ENCODE data around the gene EXOSC2. TPM values are rescaled to one million over a fixed set of nuclear protein-coding genes. Genes with fewer than 3 reads are reported as not detected.

The EXOSC2 gene
- total RNA-seq, 3 donors from 2014 or later (not counting 1 experiment from before 2014, with no cell fraction given) = 40.7 to 49.0 (median 47.1) TPM

DNA sequence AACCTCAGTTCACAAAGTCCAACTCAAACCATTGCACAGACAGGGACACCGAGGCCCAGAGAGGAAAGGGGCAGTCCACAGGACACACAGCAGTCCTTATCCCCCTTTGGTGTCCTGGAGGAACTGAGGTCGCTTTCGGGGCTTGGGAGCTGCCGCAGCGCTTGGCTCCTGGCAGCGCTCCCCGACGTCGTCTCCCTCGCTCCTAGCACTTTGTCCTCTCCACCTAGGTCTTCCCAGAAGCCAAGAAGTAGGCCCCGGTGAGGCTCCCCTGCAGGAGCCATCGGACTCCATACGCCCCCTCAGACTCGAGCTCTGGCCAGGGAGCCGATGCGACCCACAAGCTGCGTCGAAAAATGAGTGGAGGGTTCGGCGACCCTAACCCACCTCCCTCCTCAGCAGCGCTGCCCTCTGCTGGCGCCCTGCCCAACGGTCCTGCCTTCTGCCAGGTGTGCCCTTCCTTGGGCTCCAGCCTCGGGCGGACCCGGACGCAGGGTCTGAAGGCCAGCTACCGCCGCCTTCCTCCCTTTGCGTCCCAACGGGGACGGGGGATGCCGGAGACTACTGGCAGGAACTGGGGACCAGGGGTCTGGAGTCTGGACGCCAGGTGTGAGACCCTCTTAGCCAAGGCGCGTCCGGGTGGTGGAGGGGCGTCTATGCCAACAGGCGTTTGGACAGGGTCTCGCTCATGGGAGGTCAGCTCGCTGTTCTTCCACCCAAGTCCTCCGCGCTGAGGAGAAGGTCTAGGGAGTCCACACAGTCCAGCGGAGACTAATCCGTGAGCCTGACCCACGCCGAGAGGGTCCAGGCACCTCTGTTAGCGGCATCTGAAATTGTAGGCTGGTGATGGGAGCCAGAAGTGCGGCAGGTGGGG lies 31.2 kb upstream of the EXOSC2 start:
- Histone ChIP-seq H3K4me3 (ENCODE audit: low read length) (no peak overlapping the region), H3K36me3 (ENCODE audit: control insufficient read depth, insufficient read depth, low read length) (no peaks in the 10 kb centered on the region), H3K27me3 (ENCODE audit: control insufficient read depth, insufficient read depth, low read length) (peaks cover 49% of the 10 kb centered on the region), H3K9me3 (ENCODE audit: control insufficient read depth, insufficient read depth, low read length) (no peaks in the 10 kb centered on the region), H3K4me1 (ENCODE audit: control insufficient read depth, insufficient read depth, low read length) (peaks cover 13% of the 10 kb centered on the region), H3K27ac (ENCODE audit: low read length) (no peak overlapping the region)
- Mint-ChIP-seq H3K9me3 (no peaks in the 10 kb centered on the region), H3K27ac (no peak overlapping the region), H3K27me3 (ENCODE audit: low read depth in 2 of 2) (peaks cover 30 to 51% of the 10 kb centered on the region in 2 donors), H3K36me3 (no peaks in the 10 kb centered on the region), H3K4me1 (peaks cover 6 to 17% of the 10 kb centered on the region in 2 donors), H3K4me3 (peak overlapping the region; percentile 45)
- DNase-seq (no peak), ATAC-seq (no peak)
- TF ChIP-seq, protein P1, sequence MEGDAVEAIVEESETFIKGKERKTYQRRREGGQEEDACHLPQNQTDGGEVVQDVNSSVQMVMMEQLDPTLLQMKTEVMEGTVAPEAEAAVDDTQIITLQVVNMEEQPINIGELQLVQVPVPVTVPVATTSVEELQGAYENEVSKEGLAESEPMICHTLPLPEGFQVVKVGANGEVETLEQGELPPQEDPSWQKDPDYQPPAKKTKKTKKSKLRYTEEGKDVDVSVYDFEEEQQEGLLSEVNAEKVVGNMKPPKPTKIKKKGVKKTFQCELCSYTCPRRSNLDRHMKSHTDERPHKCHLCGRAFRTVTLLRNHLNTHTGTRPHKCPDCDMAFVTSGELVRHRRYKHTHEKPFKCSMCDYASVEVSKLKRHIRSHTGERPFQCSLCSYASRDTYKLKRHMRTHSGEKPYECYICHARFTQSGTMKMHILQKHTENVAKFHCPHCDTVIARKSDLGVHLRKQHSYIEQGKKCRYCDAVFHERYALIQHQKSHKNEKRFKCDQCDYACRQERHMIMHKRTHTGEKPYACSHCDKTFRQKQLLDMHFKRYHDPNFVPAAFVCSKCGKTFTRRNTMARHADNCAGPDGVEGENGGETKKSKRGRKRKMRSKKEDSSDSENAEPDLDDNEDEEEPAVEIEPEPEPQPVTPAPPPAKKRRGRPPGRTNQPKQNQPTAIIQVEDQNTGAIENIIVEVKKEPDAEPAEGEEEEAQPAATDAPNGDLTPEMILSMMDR (IDR thresholded peaks at IDR 0.05) = no peak
- 10% methylated on average over 49 of the region's 49 CpGs for WGBS (ENCODE audit: insufficient coverage)
- intact Hi-C loops (cut with micrococcal nuclease) = no loop called here

DNA sequence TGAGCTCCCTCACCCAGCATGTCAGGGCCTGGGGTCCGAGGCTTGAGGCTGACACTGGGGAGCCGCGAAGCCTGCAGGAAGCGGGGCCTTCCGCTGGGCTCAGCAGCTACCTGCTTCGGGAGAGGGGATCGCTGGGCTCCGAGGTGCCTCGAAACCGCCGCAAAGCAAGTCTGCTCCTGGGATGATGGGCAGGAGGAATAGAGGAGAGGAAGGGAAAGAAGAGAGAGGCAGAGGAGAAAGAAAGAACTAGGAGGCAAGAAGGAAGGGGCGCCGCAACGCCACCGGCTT lies 30.7 kb upstream of the EXOSC2 start:
- Histone ChIP-seq H3K4me1 (ENCODE audit: control insufficient read depth, insufficient read depth, low read length) (peaks cover 13% of the 10 kb centered on the region), H3K36me3 (ENCODE audit: control insufficient read depth, insufficient read depth, low read length) (no peaks in the 10 kb centered on the region), H3K4me3 (ENCODE audit: low read length) (no peak overlapping the region), H3K27ac (ENCODE audit: low read length) (no peak overlapping the region), H3K9me3 (ENCODE audit: control insufficient read depth, insufficient read depth, low read length) (no peaks in the 10 kb centered on the region), H3K27me3 (ENCODE audit: control insufficient read depth, insufficient read depth, low read length) (peaks cover 52% of the 10 kb centered on the region)
- TF ChIP-seq, protein P1 (IDR thresholded peaks at IDR 0.05) = no peak
- Mint-ChIP-seq H3K36me3 (no peaks in the 10 kb centered on the region), H3K4me3 (peak overlapping the region; percentile 45), H3K27ac (no peak overlapping the region), H3K9me3 (no peaks in the 10 kb centered on the region), H3K27me3 (ENCODE audit: low read depth in 2 of 2) (peaks cover 30 to 50% of the 10 kb centered on the region in 2 donors), H3K4me1 (peaks cover 6 to 17% of the 10 kb centered on the region in 2 donors)
- DNase-seq (no peak), ATAC-seq (no peak)
- WGBS (ENCODE audit: insufficient coverage) = 4% methylated on average over 15 of the region's 15 CpGs
- intact Hi-C loops (cut with micrococcal nuclease) = no loop called here

DNA sequence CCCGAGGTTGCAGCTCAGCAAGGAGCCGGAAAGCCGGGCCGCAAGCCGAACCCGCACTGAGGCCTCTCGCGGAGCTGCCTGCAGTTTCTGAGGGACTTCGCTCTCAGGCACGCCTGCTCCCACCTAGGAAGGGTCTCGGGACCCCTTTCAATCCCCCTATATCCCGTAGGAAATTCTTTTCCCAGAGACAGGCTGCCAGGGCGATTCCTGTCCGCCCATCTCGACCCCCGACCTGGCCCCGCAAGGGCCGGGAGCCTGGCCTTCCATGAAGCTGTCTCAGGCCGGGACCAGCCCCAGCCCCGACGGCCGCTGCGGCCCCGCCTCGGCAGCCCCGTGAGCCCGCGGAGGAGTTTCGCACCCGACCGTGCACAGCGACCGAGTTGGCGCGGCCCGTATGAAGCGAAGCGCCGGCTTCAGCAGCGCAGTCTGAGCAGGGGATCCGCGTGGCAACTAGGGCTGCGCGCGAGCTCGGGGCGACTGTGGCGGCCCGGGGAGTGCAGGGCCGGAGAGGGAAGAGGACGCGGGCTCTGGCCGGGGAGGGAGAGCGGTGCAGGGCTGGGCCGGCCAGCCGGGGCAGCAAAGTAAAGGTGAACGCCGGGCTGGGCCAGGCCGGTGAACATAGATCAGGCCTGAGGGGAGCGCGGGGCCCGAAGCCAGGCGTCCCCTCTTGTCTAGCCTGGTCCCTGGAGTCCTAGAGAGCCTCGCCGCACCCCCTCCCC lies 30.2 kb upstream of the EXOSC2 start:
- no peak overlapping the region for H3K27ac Mint-ChIP-seq
- H3K27ac ChIP-seq (ENCODE audit: low read length) = no peak overlapping the region
- H3K36me3 ChIP-seq (ENCODE audit: control insufficient read depth, insufficient read depth, low read length) = no peaks in the 10 kb centered on the region
- H3K27me3 Mint-ChIP-seq (ENCODE audit: low read depth in 2 of 2) = peaks cover 30 to 49% of the 10 kb centered on the region in 2 donors
- DNase-seq (peak in 1 of 2 donors; percentile 33), ATAC-seq (peak in 1 of 3 donors; percentile 45)
- H3K9me3 ChIP-seq (ENCODE audit: control insufficient read depth, insufficient read depth, low read length) = no peaks in the 10 kb centered on the region
- TF ChIP-seq, protein P1 (IDR thresholded peaks at IDR 0.05) = no peak
- no peaks in the 10 kb centered on the region for H3K9me3 Mint-ChIP-seq
- H3K4me1 ChIP-seq (ENCODE audit: control insufficient read depth, insufficient read depth, low read length) = peaks cover 13% of the 10 kb centered on the region
- no peaks in the 10 kb centered on the region for H3K36me3 Mint-ChIP-seq
- intact Hi-C loops (cut with micrococcal nuclease) = no loop called here
- no peak overlapping the region for H3K4me3 Mint-ChIP-seq
- 3% methylated on average over 63 of the region's 65 CpGs for WGBS (ENCODE audit: insufficient coverage)
- peaks cover 6 to 17% of the 10 kb centered on the region in 2 donors for H3K4me1 Mint-ChIP-seq
- H3K4me3 ChIP-seq (ENCODE audit: low read length) = no peak overlapping the region
- H3K27me3 ChIP-seq (ENCODE audit: control insufficient read depth, insufficient read depth, low read length) = peaks cover 47% of the 10 kb centered on the region
